IPS DF 4.7 (cell line): ENCODE results near the gene SAMD11.

Experiments used
- DNase-seq: peaks from one replicate; pipeline ENCODE4 v3.0.0-alpha.2; 2013; ENCODE audit warnings: low spot score; ENCODE audit errors: extremely low read depth

The SAMD11 gene

DNA sequence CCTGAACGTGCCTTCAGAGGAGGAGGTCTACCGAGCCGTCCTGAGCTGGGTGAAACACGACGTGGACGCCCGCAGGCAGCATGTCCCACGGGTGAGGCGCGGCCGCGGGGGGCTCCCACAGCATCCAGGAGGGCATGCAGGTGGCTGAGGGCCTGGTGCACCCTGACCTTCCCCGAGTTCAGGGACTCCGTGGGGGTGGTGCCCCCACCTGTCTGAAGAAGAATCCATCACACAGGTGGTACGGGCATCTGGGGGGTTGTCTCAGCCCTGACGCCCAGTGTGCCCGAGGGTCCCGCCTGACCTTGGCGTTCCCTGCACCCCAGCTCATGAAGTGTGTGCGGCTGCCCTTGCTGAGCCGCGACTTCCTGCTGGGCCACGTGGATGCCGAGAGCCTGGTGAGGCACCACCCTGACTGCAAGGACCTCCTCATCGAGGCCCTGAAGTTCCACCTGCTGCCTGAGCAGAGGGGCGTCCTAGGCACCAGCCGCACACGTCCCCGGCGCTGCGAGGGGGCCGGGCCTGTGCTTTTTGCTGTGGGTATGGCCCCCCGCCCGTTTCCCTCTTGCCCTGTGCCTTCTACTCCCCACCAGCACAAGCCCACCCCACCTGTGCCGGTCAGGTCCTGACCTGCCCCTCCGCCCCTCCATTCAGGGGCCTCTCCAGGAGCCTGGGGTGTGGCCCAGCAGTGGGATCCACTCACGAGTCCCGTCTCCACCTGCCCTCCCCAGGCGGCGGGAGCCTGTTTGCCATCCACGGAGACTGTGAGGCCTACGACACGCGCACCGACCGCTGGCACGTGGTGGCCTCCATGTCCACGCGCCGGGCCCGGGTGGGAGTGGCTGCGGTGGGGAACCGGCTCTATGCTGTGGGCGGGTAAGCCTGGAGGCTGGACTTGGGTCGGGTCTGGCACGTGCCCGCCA, 38.9 kb downstream of the SAMD11 start:
- no peak for DNase-seq

DNA sequence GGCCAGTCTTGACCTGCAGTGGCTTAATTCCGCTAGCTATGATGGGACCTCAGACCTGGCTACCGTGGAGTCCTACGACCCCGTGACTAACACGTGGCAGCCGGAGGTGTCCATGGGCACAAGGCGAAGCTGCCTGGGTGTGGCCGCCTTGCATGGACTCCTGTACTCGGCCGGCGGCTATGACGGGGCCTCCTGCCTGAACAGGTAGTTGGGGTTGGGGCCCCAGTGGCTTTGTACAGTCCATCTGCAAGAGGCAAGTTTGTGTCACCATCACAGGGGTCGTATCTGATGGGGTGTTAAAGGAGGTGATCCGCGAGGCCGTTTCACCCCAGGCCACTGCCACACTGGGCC, 39.6 kb downstream of the SAMD11 start:
- no peak for DNase-seq

DNA sequence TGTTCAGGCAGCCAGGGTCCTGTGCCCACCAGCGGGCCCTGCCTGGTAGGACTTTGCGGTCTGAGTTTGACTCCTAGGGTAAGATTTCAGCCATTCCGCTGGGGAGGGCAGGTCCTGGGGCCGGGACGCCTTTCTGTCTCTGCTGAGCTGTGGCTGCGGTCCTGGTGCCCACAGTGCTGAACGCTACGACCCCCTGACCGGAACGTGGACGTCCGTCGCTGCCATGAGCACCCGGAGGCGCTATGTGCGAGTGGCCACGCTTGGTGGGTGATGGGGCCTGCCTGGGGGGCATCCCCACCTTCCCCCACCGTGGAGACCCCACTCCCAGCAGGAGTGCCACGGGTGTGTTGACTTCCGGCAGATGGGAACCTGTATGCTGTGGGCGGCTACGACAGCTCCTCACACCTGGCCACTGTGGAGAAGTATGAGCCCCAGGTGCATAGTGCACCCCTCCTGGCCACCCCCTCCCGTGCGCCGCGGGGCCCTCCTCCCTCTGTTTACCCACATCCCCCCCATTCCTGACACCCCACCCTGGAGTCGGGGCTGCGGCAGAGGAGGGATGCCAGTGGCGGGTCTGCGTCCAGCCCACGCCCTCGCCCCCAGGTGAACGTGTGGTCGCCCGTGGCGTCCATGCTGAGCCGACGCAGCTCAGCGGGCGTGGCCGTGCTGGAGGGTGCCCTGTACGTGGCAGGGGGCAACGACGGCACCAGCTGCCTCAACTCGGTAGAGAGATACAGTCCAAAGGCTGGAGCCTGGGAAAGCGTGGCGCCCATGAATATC, 40.2 kb downstream of the SAMD11 start:
- no peak for DNase-seq

DNA sequence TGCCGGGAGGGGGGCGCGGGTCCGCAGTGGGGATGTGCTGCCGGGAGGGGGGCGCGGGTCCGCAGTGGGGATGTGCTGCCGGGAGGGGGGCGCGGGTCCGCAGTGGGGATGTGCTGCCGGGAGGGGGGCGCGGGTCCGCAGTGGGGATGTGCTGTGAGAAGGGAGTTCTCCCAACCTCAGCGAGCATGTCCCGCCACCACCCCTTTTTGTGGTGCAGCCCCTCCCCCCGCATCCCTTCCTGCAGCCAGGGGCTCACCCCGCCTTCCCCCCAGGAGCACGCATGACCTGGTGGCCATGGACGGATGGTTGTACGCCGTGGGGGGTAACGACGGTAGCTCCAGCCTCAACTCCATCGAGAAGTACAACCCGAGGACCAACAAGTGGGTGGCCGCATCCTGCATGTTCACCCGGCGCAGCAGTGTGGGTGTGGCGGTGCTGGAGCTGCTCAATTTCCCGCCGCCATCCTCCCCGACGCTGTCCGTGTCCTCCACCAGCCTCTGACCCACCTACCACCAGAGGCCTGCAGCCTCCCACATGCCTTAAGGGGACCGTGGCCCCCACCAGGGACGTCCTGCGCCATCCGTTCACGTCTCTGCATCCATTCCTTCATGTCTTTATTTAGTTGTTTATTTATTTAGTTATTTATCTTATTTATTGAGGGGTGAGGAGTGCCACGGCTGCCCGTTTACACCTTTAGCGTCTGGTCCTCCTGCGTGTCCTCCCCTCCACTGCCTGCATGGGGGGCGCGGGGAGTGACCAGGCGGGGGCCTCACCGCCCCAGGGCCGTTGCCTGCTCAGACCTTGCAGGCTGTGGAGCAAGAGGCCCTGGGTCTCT, 41.2 kb downstream of the SAMD11 start:
- no peak for DNase-seq

DNA sequence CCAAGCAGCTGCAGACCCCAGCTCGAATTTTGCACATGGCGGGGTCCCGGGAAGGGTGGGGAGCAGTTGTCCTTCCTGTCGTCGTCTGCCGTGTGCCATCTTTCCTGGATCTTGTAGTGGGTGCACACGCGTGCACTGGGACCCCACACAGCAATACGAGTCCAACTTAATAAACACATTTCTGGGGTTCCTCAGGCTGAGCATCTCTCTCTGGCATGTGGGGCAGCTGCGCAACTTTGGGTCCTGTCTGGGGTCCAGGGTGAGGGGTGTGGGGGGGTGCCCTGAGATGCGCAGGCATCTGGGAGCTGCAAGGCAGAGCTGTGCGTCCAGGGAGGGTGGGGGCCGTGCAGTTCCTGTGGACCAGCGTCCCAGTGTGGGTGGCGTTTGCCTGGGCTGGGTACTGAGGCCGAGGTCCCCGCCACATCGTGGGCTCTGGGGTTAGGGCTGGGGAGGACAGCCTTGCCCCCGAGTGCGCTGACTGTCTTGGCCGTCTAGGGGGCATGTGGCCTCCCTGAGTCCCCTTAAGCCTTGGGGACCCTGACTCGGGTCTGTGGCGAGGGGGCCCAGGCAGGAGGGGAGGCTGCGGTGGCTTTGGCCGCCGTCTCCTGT, 41.9 kb downstream of the SAMD11 start:
- DNase-seq, result no peak

- no peak for DNase-seq
Measured at GRCh38 chr1:966135-966703, 42.5 kb downstream of the SAMD11 start, which contains the start of gene PLEKHN1. TSS of gene PLEKHN1 (plus strand) at chr1:966482. CDS start at chr1:966532, 50 bp downstream.

GRCh38 chr1:966704-967300, 43.1 kb downstream of the SAMD11 start:
- no peak for DNase-seq

DNA sequence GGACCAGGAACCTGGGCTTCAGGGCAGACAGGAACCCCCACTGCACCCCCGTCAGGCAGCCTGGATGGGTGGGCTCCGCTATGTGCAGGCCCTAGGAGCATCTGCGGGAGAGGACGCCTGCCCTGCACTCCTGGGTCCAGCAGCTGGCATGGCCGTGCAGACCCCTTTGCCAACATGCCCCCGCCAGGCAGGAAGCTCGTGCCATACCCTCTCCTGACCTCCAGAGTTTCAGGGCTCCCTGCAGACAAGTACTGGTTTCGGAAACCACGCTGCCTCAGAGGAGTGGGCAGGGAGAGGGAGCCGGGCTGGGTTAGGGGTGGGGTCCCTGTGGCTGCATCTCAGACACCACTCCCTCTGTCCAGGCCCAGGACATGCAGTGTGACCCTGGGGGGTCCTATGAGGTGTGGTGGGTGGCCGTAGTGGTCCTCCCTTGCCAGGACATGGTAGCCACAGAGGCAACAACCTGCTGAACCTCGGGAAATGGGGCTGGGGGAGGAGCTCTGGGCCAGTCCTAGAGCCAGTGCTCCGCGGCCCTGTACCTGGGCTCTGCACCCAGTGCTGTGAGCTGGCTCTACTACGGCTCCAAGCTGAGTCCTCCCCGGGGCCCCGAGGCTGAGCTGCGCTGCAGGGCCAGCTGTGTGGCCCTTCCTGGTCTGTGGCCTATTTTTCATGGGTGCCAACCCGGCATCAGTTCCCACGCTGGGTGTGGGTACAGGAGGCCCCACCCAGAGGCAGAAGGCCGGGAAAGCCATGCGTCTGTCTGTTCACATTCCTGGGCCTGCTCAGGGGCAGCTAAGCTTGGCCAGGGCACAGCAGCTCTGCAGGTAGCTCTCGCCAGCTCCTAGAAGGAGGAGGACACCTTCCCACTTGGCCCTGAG, 44.0 kb downstream of the SAMD11 start:
- DNase-seq, result no peak

- DNase-seq, result no peak
Measured at GRCh38 chr1:969260-969855, 45.6 kb downstream of the SAMD11 start.

- DNase-seq, result no peak
Measured at GRCh38 chr1:970242-970972, 46.7 kb downstream of the SAMD11 start.

DNA sequence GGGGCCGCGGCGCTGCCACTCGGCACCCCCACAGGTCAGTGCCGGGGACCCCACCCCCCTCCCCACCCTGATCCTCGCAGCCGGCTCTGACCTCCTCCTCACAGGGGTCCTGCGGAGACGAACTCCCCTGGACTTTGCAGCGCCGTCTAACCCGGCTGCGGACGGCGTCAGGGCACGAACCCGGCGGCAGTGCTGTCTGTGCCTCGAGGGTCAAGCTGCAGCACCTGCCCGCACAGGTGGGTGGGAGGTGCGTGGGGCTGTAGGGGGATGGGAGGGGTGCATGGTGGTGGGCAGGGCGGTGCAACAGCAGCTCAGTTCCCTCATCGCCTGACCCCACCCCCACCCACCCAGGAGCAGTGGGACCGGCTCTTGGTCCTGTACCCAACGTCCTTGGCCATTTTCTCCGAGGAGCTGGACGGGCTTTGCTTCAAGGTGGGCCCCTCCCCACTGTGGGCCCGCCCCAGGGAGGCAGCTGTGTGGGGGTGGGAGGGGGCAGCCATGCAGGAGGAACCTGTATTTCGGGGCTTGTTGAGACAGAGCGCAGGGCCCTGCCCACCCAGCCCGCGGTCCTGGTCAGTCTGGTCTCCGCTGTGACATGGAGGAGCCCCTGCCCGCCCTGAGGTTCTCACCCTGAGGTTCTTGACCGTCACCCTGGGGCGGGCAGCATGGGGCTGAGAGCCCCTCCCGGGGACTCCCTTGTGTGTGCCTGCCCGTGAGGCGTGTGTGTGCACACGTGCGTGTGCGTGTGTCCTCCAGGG, 47.4 kb downstream of the SAMD11 start:
- DNase-seq, result no peak

- DNase-seq, result no peak
Measured at GRCh38 chr1:971751-972506, 48.2 kb downstream of the SAMD11 start.

DNA sequence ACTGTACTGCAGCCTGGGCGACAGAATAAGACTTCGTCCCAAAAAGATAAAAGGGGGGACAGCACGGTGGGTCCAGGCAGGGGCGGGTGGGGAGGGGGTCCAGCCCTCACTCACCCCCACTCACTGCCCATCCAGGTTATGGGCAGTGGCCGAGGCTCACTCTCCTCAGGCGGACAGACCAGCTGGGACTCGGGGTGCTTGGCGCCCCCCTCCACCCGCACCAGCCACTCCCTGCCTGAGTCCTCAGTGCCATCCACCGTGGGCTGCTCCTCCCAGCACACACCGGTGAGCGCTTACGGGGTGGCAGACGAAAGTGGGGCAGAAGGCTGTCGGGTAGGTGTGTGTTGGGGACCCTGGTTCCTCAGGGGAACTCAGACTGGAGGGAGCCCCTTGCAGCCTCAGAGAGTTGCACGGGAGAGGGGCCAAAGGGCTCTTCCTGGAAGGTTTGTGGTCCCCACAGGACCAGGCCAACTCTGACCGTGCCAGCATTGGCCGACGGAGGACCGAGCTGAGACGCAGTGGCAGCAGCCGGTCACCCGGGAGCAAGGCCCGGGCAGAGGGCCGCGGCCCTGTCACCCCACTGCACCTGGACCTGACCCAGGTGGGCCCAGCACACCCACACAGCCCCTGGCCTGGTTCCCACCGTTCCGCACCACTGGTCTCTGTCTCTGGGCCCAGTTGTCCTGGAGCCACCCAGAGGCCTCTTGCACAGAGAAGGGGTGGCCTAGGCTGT, 49.2 kb downstream of the SAMD11 start:
- DNase-seq, result no peak

GRCh38 chr1:973459-974292, 50.0 kb downstream of the SAMD11 start:
- DNase-seq, result no peak

DNA sequence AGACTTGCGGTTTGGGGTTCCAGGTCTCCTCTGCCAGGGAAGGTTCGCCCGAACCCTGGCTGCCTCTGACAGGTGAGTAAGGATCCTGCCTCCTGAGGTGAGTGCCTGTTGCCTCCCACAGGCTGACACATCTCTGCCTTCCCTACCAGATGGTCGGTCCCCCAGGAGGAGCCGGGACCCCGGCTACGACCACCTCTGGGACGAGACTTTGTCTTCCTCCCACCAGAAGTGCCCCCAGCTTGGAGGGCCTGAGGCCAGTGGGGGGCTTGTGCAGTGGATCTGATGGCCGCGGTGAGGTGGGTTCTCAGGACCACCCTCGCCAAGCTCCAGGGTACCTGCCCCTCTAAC, 50.5 kb downstream of the SAMD11 start:
- DNase-seq, result no peak
